Stimulated activated CD4-positive, alpha-beta T cell treated with anti-CD3 and anti-CD28 coated beads, TNF-alpha, amount 100 ng/mL, for 1 hour (primary cell): Measurements from ENCODE around the gene RAMAC.
"Not testable (repeated sequence)": the region's sequence is repeated elsewhere in the genome, so short reads cannot be mapped to it uniquely, and the experiment has no call there.

ENCODE experiments used
- DNase-seq, 3 donors: peaks; one replicate each; pipeline ENCODE4 v3.0.0-alpha.2; 2020; ENCODE audit warnings: low read depth in 3 of 3, low spot score in 1 of 3

Gene RAMAC

DNA sequence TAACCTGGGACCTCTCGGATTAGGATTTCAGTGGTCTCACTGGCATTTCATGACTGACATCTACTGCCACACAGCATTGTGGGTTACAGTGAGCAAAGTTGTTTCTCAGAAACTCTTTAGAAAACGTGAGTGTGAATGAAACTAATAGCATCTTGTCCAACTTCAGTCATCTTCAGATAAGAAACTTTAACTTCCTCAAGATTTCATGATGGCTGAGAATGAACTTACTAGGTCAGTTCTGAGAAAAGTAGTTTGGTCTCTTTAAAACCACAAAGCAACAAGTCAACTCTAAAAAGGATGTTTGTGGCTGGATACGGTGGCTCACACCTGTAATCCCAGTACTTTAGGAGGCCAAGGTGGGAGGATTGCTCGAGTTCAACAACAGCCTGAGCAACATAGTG, 19.3 kb upstream of the RAMAC start:
- DNase-seq = no peak

- DNase-seq = no peak
These were observed 17.9 kb upstream of the RAMAC start for GRCh38 chr15:82968066-82968465.

DNA sequence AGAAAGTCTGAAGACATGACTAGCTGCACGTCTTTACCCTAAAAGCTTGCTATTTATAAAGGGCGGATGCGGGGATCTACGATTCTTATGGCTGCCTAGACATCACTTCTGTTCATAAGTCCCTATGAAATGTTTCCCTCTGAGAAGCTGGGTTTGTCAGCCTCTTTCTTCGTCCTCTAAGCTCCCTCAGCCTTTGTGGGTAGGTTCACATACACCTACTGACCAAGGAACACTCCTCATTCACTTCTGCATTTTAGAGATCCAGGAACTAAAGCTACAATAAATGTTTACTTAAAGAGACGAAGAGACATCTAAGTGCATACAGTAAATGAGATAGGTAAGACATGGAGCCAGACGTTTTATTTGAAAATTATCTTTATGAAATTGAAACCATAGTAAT, 16.7 kb upstream of the RAMAC start:
- no peak for DNase-seq

GRCh38 chr15:82970078-82970686, 15.8 kb upstream of the RAMAC start:
- no peak for DNase-seq

DNA sequence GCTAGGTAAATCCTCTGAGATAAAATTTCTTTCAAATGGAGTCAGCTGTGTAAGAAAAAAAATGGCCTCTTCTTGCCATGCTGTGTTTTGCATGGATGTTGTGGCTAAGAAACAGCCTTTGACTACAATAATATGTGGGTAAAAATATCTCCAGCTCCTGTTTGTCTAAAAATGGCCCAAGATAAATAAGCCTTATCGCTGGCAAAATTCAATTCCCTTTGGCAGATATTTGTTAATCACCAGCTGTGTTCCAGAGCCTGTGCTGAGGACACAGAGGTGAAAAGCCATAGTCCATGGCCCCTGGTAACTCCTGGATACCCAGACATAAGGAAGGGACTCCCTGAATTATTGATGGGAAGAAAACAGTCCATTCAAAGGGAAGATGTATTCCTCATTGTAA, 15.3 kb upstream of the RAMAC start:
- DNase-seq = no peak

- DNase-seq = no peak
These were observed 14.6 kb upstream of the RAMAC start for GRCh38 chr15:82971218-82971984.

DNA sequence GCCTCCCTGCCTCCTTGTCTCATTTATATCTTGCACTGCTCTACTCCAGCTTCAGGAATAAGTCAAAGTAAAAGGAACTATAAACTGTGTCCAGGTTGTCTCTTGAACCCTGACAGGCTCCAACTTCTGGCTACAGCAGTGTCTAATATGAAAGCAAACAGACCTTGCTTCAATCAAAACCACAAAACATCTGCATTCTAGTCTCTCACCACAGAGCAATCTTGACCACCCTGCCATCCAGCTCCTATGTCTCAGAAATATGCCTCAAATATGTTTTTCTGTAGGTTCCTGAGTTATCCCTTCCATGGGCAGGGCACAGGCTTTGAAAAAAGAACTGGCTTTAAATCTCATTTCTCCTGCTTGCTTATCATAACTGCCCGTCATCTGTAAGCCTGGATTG, 13.0 kb upstream of the RAMAC start:
- DNase-seq = no peak

- DNase-seq = no peak
These were observed 8.9 kb upstream of the RAMAC start for GRCh38 chr15:82977076-82977475.

- DNase-seq = no peak
These were observed 7.6 kb upstream of the RAMAC start for GRCh38 chr15:82978438-82978837.

DNA sequence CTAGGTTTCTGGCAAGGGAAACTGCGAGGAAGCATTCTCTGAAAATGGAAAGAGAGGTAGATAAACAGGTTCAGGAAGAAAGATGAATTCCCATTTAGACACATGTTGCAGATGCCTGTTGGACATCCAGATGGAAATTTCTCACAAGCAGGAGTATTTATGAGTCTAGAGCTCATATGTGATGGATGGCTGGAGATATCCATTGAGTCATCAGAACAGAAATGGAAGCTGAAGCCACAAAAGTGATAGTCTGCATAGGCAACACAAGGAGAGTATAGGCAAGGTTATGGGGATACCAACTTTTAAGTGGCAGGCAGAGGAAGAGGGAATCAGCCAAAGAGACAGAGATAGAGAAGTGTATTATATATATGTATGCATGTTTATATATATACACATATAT, 6.3 kb upstream of the RAMAC start:
- DNase-seq = no peak

DNA sequence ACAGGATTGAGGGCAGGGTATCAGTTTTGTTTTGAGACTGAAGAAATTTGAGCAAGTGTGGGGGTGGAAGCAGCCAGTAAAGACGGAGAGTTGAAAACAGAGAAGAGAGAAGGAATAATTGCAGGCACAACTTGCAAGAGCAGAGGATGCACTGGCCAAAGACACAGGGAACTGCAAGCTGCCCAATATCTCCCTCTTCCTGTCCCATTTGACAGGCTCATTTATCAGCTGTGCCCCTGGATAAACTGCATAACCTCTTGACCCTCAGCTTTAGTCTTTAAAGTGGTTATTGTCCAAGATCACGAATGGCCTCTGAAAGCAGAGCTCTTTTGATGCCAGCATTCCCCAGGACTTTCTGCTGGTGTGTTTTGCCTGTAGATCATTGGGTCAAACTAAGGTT, 5.0 kb upstream of the RAMAC start:
- no peak for DNase-seq

- no peak for DNase-seq
These were observed 401 bp downstream of the RAMAC start for GRCh38 chr15:82986442-82986780.

GRCh38 chr15:82992436-82992998, 6.5 kb downstream of the RAMAC start:
- DNase-seq = no peak

DNA sequence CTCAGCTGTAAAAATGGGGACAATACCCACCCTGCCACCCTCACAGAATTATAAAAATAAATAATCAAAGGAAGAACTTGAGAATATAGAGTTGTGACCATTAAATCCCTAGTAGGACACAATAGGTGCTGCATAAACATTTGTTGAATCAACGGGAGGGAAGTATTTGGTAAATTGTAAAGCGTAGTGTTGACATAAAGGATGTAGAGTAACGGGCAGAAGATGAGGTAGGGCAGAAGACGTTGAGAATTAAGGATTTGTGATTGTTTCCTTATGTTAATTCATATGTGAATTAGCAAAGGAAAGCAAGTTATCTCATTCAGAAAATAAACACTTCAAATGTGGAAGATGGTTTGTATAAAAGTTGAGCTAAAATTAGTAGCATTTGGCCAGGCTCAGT, 7.1 kb downstream of the RAMAC start:
- no peak for DNase-seq

DNA sequence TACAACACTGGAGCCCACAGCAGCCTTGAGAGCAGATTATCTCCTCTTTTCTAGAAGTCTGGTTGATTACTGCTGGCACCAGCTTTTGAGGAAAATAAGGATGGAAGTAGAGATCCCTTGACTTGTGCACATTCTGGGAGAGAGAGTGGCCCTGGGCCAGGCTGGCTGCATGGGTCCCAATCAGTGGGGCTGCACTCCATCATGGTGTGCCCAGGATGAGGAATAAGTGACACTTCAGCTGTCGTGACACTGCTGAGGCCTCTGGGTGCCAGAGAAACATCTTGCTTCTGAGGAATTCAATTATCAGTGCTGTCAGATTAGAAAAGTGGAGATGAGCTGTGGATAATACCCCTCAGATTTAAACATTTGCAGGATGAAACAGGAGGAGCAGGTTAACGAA, 9.1 kb downstream of the RAMAC start:
- no peak for DNase-seq

GRCh38 chr15:82995938-82996337, 9.9 kb downstream of the RAMAC start:
- DNase-seq = no peak

DNA sequence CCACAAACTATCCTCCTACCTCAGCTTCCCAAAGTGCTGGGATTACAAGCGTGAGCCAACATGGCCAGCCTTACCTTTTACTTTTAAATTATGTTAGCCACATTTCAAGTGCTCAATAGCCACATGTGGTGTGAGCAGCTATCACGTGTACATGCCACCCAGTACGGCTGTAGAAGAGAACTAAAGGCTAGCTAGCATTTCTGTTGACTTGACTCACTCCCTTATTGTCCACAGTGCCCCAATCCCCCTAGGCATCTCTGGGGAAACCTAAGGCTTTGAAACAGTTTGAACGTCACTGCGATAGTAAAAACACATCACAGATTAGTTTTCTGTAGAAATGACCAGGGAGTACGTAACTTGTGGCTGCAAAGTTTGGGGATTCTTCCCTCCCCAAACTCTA, 13.4 kb downstream of the RAMAC start:
- DNase-seq = no peak

GRCh38 chr15:82999905-83000671, 14.1 kb downstream of the RAMAC start:
- peak in 1 of 3 donors; percentile 8 for DNase-seq

DNA sequence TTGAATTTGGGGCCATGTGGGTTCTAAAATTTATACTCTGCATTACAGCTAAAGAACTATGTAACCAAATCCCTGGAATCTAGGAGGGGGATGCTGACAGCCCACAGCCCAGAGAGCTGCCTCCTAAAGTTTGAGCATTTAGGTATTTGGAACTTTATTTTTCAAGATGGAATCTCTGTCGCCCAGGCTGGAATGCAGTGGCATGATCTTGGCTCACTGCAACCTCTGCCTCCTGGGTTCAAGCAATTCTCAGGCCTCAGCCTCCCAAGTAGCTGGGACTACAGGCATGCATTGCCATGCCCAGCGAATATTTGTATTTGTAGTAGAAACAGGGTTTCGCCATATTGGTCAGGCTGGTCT, 14.6 kb downstream of the RAMAC start:
- not testable (repeated sequence) for DNase-seq

- DNase-seq = peak in 2 of 3 donors; percentile 33 to 64
These were observed 24.8 kb downstream of the RAMAC start for GRCh38 chr15:83010709-83011270.

GRCh38 chr15:83011271-83012075, 25.5 kb downstream of the RAMAC start, which contains the start of gene C15orf40:
TSS of gene C15orf40 (minus strand) at chr15:83011639. CDS start at chr15:83011607, 32 bp downstream.
- DNase-seq = peak; percentile 69 to 76 (median 74)
